Tibial artery (tissue), 4 donors: ENCODE data around the gene NOBOX.

Source experiments
- DNase-seq, 2 donors: peaks; one replicate each; pipeline ENCODE4 v3.0.0-alpha.2; 2019
- H3K27ac ChIP-seq, 2 donors: fragments of 200-600 bp; sonication (generic) in 1 of 2; 1 replicate in 1 of 2; 2 replicates in 1 of 2; pipeline ENCODE4 v1.5.1; 2018 to 2019; ENCODE audit warnings: mild to moderate bottlenecking in 1 of 2
- H3K27me3 ChIP-seq, 2 donors: fragments of 200-600 bp; sonication (generic) in 1 of 2; one replicate each; pipeline versions ENCODE4 v1.5.1 to v1.6.0; 2016 to 2019
- H3K36me3 ChIP-seq, 3 donors: fragments of 200-600 bp; sonication (generic) in 2 of 3; one replicate each; pipeline ENCODE4 v1.5.1; 2016 to 2019; ENCODE audit warnings: mild to moderate bottlenecking in 2 of 3
- H3K4me1 ChIP-seq, 4 donors: fragments of 200-600 bp; sonication (generic) in 2 of 4; 1 replicate in 3 of 4; 2 replicates in 1 of 4; pipeline ENCODE4 v1.5.1; 2016 to 2019
- H3K4me3 ChIP-seq, 2 donors: fragments of 200-600 bp; sonication (generic) in 1 of 2; 1 replicate in 1 of 2; 2 replicates in 1 of 2; pipeline ENCODE4 v1.5.1; 2018 to 2019; ENCODE audit warnings: mild to moderate bottlenecking in 2 of 2
- H3K9me3 ChIP-seq, 3 donors: fragments of 200-600 bp; sonication (generic) in 1 of 3; one replicate each; pipeline ENCODE4 v1.5.1; 2016 to 2019
- CTCF ChIP-seq, 2 experiments: fragments of 200-600 bp in 1 of 2; fragments of 450-650 bp in 1 of 2; IDR thresholded peaks; one replicate each; pipeline ENCODE4 v1.5.1; 2017 to 2019; ENCODE audit warnings: antibody characterized with exemption in 2 of 2, mild to moderate bottlenecking in 1 of 2, moderate library complexity in 1 of 2
- intact Hi-C: fragments of 100-400 bp; cut with DNase I; formaldehyde crosslinking; loops from one replicate; pipeline ENCODE4 v1.15.0; 2023; ENCODE audit warnings: low total_unique reads

NOBOX gene

GRCh38 chr7:144403649-144404061, at the start of gene NOBOX:
Gene NOBOX, minus strand, starts transcription at chr7:144403693.
- DNase-seq: no peak
- no peak for TF ChIP-seq CTCF (IDR thresholded peaks at IDR 0.05)
- H3K9me3 ChIP-seq: no peaks in the 10 kb centered on the region
- intact Hi-C loops: no loop called here
- no peaks in the 10 kb centered on the region for H3K36me3 ChIP-seq
- H3K27ac ChIP-seq: no peak within 1 kb of the TSS
- H3K27me3 ChIP-seq: peaks cover 0 to 10% of the 10 kb centered on the region in 2 donors
- peaks cover 0 to 7% (median 5%) of the 10 kb centered on the region in 4 donors for H3K4me1 ChIP-seq
- no peak within 1 kb of the TSS for H3K4me3 ChIP-seq

- H3K27ac ChIP-seq: no peak overlapping the region
Observed at GRCh38 chr7:144452064-144452463, 48.6 kb upstream of the NOBOX start.

GRCh38 chr7:144445590-144445989, 42.1 kb upstream of the NOBOX start:
- no peak overlapping the region for H3K4me3 ChIP-seq
- no peak for TF ChIP-seq CTCF (IDR thresholded peaks at IDR 0.05)
- no peak overlapping the region for H3K27ac ChIP-seq
- H3K4me1 ChIP-seq: no peaks in the 10 kb centered on the region
- no peaks in the 10 kb centered on the region for H3K36me3 ChIP-seq
- intact Hi-C loops: no loop called here
- no peaks in the 10 kb centered on the region for H3K27me3 ChIP-seq
- no peaks in the 10 kb centered on the region for H3K9me3 ChIP-seq
- no peak for DNase-seq

More at GRCh38 chr7:144452064-144452463, 48.6 kb upstream of the NOBOX start:
- H3K27me3 ChIP-seq: no peaks in the 10 kb centered on the region
- H3K36me3 ChIP-seq: no peaks in the 10 kb centered on the region
- H3K4me3 ChIP-seq: no peak overlapping the region
- intact Hi-C loops: no loop called here
- TF ChIP-seq CTCF (IDR thresholded peaks at IDR 0.05): no peak
- H3K9me3 ChIP-seq: no peaks in the 10 kb centered on the region
- no peaks in the 10 kb centered on the region for H3K4me1 ChIP-seq
- no peak for DNase-seq

GRCh38 chr7:144439717-144440205, 36.3 kb upstream of the NOBOX start:
- H3K4me1 ChIP-seq: no peaks in the 10 kb centered on the region
- H3K9me3 ChIP-seq: no peaks in the 10 kb centered on the region
- H3K27me3 ChIP-seq: no peaks in the 10 kb centered on the region
- H3K36me3 ChIP-seq: no peaks in the 10 kb centered on the region
- DNase-seq: no peak
- intact Hi-C loops: no loop called here
- H3K4me3 ChIP-seq: no peak overlapping the region
- no peak overlapping the region for H3K27ac ChIP-seq
- TF ChIP-seq CTCF (IDR thresholded peaks at IDR 0.05): no peak

- TF ChIP-seq CTCF (IDR thresholded peaks at IDR 0.05): no peak
- Histone ChIP-seq H3K36me3 (no peaks in the 10 kb centered on the region), H3K4me1 (no peaks in the 10 kb centered on the region), H3K27me3 (no peaks in the 10 kb centered on the region), H3K27ac (no peak overlapping the region), H3K9me3 (no peaks in the 10 kb centered on the region), H3K4me3 (no peak overlapping the region)
- DNase-seq: no peak
- intact Hi-C loops: no loop called here
Observed at GRCh38 chr7:144438759-144439158, 35.3 kb upstream of the NOBOX start.
